ENCODE data around the gene BCL2.

- TF ChIP-seq, protein P1, sequence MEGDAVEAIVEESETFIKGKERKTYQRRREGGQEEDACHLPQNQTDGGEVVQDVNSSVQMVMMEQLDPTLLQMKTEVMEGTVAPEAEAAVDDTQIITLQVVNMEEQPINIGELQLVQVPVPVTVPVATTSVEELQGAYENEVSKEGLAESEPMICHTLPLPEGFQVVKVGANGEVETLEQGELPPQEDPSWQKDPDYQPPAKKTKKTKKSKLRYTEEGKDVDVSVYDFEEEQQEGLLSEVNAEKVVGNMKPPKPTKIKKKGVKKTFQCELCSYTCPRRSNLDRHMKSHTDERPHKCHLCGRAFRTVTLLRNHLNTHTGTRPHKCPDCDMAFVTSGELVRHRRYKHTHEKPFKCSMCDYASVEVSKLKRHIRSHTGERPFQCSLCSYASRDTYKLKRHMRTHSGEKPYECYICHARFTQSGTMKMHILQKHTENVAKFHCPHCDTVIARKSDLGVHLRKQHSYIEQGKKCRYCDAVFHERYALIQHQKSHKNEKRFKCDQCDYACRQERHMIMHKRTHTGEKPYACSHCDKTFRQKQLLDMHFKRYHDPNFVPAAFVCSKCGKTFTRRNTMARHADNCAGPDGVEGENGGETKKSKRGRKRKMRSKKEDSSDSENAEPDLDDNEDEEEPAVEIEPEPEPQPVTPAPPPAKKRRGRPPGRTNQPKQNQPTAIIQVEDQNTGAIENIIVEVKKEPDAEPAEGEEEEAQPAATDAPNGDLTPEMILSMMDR (conservative IDR thresholded peaks at IDR 0.05 in 1 of 2, IDR thresholded peaks at IDR 0.05 in 1 of 2; ENCODE audit: extremely low read depth in 1 of 2, insufficient read depth in 1 of 2, low read depth in 1 of 2, low read length in 2 of 2), result no peak
- no peak for TF ChIP-seq EZH2 (IDR thresholded peaks at IDR 0.05; ENCODE audit: borderline replicate concordance, low read length)
Measured at GRCh38 chr18:63140997-63141777, 178.4 kb downstream of the BCL2 start.

Measured in mammary epithelial cell (primary cell).